B cell (primary cell): Measurements from ENCODE around the gene GRID1. TPM values are rescaled to one million over a fixed set of nuclear protein-coding genes. Genes with fewer than 3 reads are reported as not detected.

Source experiments
- ATAC-seq: fragments of 200-7000 bp; cut with Tn5 transposase; one replicate; pipeline ENCODE4 v1.10.0; 2021; ENCODE audit warnings: low read depth, mild to moderate bottlenecking, moderate number of reproducible peaks, moderate library complexity
- CTCF ChIA-PET: fragments of 350-600 bp; sonication (Branson Sonifier 250); formaldehyde crosslinking; loops from one replicate; lab custom pipeline; 2021; ENCODE audit warnings: antibody characterized with exemption, inconsistent platforms; lab: Charles Lee
- POLR2A ChIA-PET: fragments of 350-600 bp; sonication (Branson Sonifier 250); formaldehyde crosslinking; loops from one replicate; lab custom pipeline; 2021; ENCODE audit warnings: antibody characterized with exemption; lab: Charles Lee
- DNase-seq: peaks from one replicate; pipeline ENCODE4 v3.0.0; 2013
- H2AFZ ChIP-seq: 2 replicates; pipeline ENCODE4 v1.6.1; 2012; ENCODE audit warnings: mild to moderate bottlenecking, low read depth, low read length; ENCODE audit not compliant: insufficient read depth, poor library complexity, severe bottlenecking
- H3K27ac ChIP-seq, 2 donors: 1 replicate in 1 of 2; 2 replicates in 1 of 2; pipeline ENCODE4 v1.5.1; 2012 to 2013; ENCODE audit warnings: low read length in 2 of 2, mild to moderate bottlenecking in 2 of 2, moderate library complexity in 1 of 2
- H3K27me3 ChIP-seq, 4 experiments: fragments of 200-600 bp in 1 of 4; sonication (generic) in 1 of 4; replicated peaks in 1 of 4; 1 replicate in 2 of 4; 2 replicates in 2 of 4; pipeline versions ENCODE4 v1.6.1 to v1.7.0; 2013 to 2016; ENCODE audit warnings: low read length in 3 of 4, mild to moderate bottlenecking in 2 of 4, mixed read lengths in 1 of 4, moderate library complexity in 1 of 4; ENCODE audit not compliant: insufficient read depth in 4 of 4, control insufficient read depth in 3 of 4; ENCODE audit errors: control extremely low read depth in 1 of 4
- H3K36me3 ChIP-seq, 2 experiments: replicated peaks in 1 of 2; 1 replicate in 1 of 2; 2 replicates in 1 of 2; pipeline versions ENCODE4 v1.6.1 to v1.7.1; 2013; ENCODE audit warnings: low read length in 1 of 2; ENCODE audit not compliant: insufficient read depth in 2 of 2, control insufficient read depth in 1 of 2; ENCODE audit errors: control extremely low read depth in 1 of 2, extremely low read depth in 1 of 2
- H3K4me1 ChIP-seq, 2 donors: fragments of 200-600 bp in 1 of 2; sonication (generic) in 1 of 2; 1 replicate in 1 of 2; 2 replicates in 1 of 2; pipeline versions ENCODE4 v1.5.1 to v1.6.1; 2013 to 2017; ENCODE audit warnings: low read length in 2 of 2; ENCODE audit not compliant: control insufficient read depth in 2 of 2, insufficient read depth in 2 of 2
- H3K4me2 ChIP-seq: replicated peaks from 2 replicates; pipeline ENCODE3; 2012; ENCODE audit warnings: mild to moderate bottlenecking, low read depth, low read length; ENCODE audit not compliant: poor library complexity, severe bottlenecking
- H3K4me3 ChIP-seq, 5 experiments: fragments of 200-600 bp in 1 of 5; sonication (generic) in 1 of 5; 1 replicate in 3 of 5; 2 replicates in 2 of 5; pipeline versions ENCODE4 v1.5.1 to v1.7.0; 2011 to 2016; ENCODE audit warnings: low read length in 4 of 5, mild to moderate bottlenecking in 4 of 5, low read depth in 2 of 5, control low read depth in 1 of 5, moderate library complexity in 1 of 5; ENCODE audit not compliant: insufficient read depth in 1 of 5; ENCODE audit errors: control extremely low read depth in 1 of 5, extremely low read depth in 1 of 5
- H3K79me2 ChIP-seq: fragments of 200-600 bp; sonication (generic); one replicate; pipeline ENCODE4 v1.6.0; 2016; ENCODE audit warnings: low read length; ENCODE audit not compliant: control insufficient read depth, insufficient read depth
- H3K9ac ChIP-seq: fragments of 200-600 bp; sonication (generic); 2 replicates; pipeline ENCODE4 v1.6.1; 2017; ENCODE audit warnings: mild to moderate bottlenecking, low read length, moderate library complexity
- H3K9me3 ChIP-seq, 3 donors: one replicate each; pipeline versions ENCODE4 v1.6.1 to v1.7.1; 2013; ENCODE audit warnings: low read length in 2 of 3; ENCODE audit not compliant: control insufficient read depth in 2 of 3, insufficient read depth in 1 of 3; ENCODE audit errors: control extremely low read depth in 1 of 3
- H4K20me1 ChIP-seq: 2 replicates; pipeline ENCODE4 v1.6.0; 2012; ENCODE audit warnings: mild to moderate bottlenecking, low read length; ENCODE audit not compliant: insufficient read depth, control insufficient read depth, poor library complexity, severe bottlenecking
- H3K27ac Mint-ChIP-seq: one replicate; pipeline ENCODE4 v1.8.0; 2021; ENCODE audit warnings: mixed read lengths
- H3K27me3 Mint-ChIP-seq: one replicate; pipeline ENCODE4 v1.8.0; 2021; ENCODE audit warnings: mixed read lengths
- H3K4me1 Mint-ChIP-seq: one replicate; pipeline ENCODE4 v1.8.0; 2021; ENCODE audit warnings: mixed read lengths
- H3K4me3 Mint-ChIP-seq: one replicate; pipeline ENCODE4 v1.8.0; 2021; ENCODE audit warnings: mixed read lengths
- H3K9me3 Mint-ChIP-seq: one replicate; pipeline ENCODE4 v1.8.0; 2022; ENCODE audit warnings: mixed read lengths; ENCODE audit not compliant: insufficient read depth
- CTCF ChIP-seq: fragments of 200-600 bp; IDR thresholded peaks from one replicate; pipeline ENCODE4 v1.8.0; 2022; ENCODE audit warnings: antibody characterized with exemption, mild to moderate bottlenecking
- EZH2 ChIP-seq: IDR thresholded peaks from 2 replicates; pipeline ENCODE4 v1.6.1; 2012; ENCODE audit warnings: borderline replicate concordance, low read depth, mild to moderate bottlenecking, moderate library complexity, low read length; ENCODE audit not compliant: insufficient read depth, poor library complexity, severe bottlenecking
- WGBS: methylation state at CpG from one replicate; pipeline ENCODE4 v1.1.5; 2013; ENCODE audit warnings: missing lambda C conversion rate; ENCODE audit not compliant: insufficient coverage; 5-methylcytosine and 5-hydroxymethylcytosine counted together
- intact Hi-C: fragments of 100-400 bp; cut with micrococcal nuclease; formaldehyde crosslinking; loops from one replicate; pipeline ENCODE4 v1.10.0; 2022
- polyA plus RNA-seq: library from polyadenylated mRNA; depleted of rRNA; stranded (reverse); fragments of >200 nt; gene quantifications from 2 replicates; pipeline ENCODE4 v1.2.3, GENCODE V29; 2012
- total RNA-seq, 2 donors: library from RNA; stranded (reverse); fragments of 120-200 nt in 1 of 2; gene quantifications; 1 replicate in 1 of 2; 2 replicates in 1 of 2; pipeline versions ENCODE4 v1.2.3 to v1.2.4, GENCODE V29; 2013 to 2022

Gene GRID1
- total and polyA plus RNA-seq, 2 donors (not counting 1 experiment from before 2014, with no cell fraction given) = not detected

- no peak overlapping the region for H3K4me3 ChIP-seq
- ATAC-seq (no peak), DNase-seq (no peak)
- no peaks in the 10 kb centered on the region for H3K27me3 ChIP-seq
- WGBS = 74% methylated on average over 12 of the region's 12 CpGs
- H3K4me1 ChIP-seq = no peaks in the 10 kb centered on the region
- CTCF ChIA-PET = no interaction called here
- H2AFZ ChIP-seq = no peak overlapping the region
- no peak overlapping the region for H3K4me2 ChIP-seq
- no peaks in the 10 kb centered on the region for H3K9me3 ChIP-seq
- POLR2A ChIA-PET = no interaction called here
- no peaks in the 10 kb centered on the region for H3K36me3 ChIP-seq
- no peak overlapping the region for H3K4me3 Mint-ChIP-seq
- no peak overlapping the region for H3K9ac ChIP-seq
- intact Hi-C loops = no loop called here
- no peaks in the 10 kb centered on the region for H4K20me1 ChIP-seq
- H3K27me3 Mint-ChIP-seq = peaks cover 22% of the 10 kb centered on the region
- no peak overlapping the region for H3K27ac ChIP-seq
- H3K9me3 Mint-ChIP-seq = no peaks in the 10 kb centered on the region
- no peak for TF ChIP-seq CTCF
- TF ChIP-seq EZH2 = no peak
- no peak overlapping the region for H3K27ac Mint-ChIP-seq
- no peaks in the 10 kb centered on the region for H3K79me2 ChIP-seq
- H3K4me1 Mint-ChIP-seq = peaks cover 3% of the 10 kb centered on the region
These were observed 74.8 kb downstream of the GRID1 start for GRCh38 chr10:86291616-86292340.

- Histone ChIP-seq H2AFZ (no peak overlapping the region), H3K27ac (no peak overlapping the region), H3K79me2 (no peaks in the 10 kb centered on the region), H3K9ac (no peak overlapping the region), H4K20me1 (no peaks in the 10 kb centered on the region), H3K4me3 (no peak overlapping the region), H3K4me1 (no peaks in the 10 kb centered on the region), H3K36me3 (no peaks in the 10 kb centered on the region), H3K9me3 (no peaks in the 10 kb centered on the region), H3K4me2 (no peak overlapping the region), H3K27me3 (no peaks in the 10 kb centered on the region)
- Mint-ChIP-seq H3K4me1 (peaks cover 3% of the 10 kb centered on the region), H3K9me3 (no peaks in the 10 kb centered on the region), H3K27me3 (peaks cover 23% of the 10 kb centered on the region), H3K4me3 (no peak overlapping the region), H3K27ac (no peak overlapping the region)
- DNase-seq (no peak), ATAC-seq (no peak)
- ChIA-PET CTCF (no interaction called here), POLR2A (no interaction called here)
- 75% methylated on average over 9 of the region's 9 CpGs for WGBS
- intact Hi-C loops = no loop called here
- TF ChIP-seq EZH2 (no peak), CTCF (no peak)
These were observed 75.5 kb downstream of the GRID1 start for GRCh38 chr10:86290933-86291615.
